ENCODE data around the gene RAB35.

GRCh38 chr12:120098756-120099470 lies 17.6 kb downstream of the RAB35 start:
- no peak for TF ChIP-seq ZNF274 (IDR thresholded peaks at IDR 0.05; ENCODE audit: low read depth, low read length)
- TF ChIP-seq SUZ12 (IDR thresholded peaks at IDR 0.05; ENCODE audit: extremely low read depth, insufficient read depth, insufficient read length), result no peak
- TF ChIP-seq YY1 (IDR thresholded peaks at IDR 0.05; ENCODE audit: insufficient read depth, insufficient read length), result no peak
